Peyer's patch (tissue), 4 donors: Measurements from ENCODE around the gene CDC42EP2.

Experiments
- POLR2A ChIP-seq, 2 donors: fragments of 450-650 bp; IDR thresholded peaks; one replicate each; pipeline ENCODE4 v1.5.1; 2017; ENCODE audit warnings: antibody characterized with exemption in 2 of 2, mild to moderate bottlenecking in 2 of 2, moderate library complexity in 2 of 2
- TF ChIP-seq, protein P1 (sequence below), 6 experiments: fragments of 450-650 bp in 4 of 6; fragments of 200-600 bp in 2 of 6; sonication (generic) in 1 of 6; IDR thresholded peaks; one replicate each; pipeline ENCODE4 v1.5.1; 2017 to 2019; ENCODE audit warnings: antibody characterized with exemption in 6 of 6, mild to moderate bottlenecking in 3 of 6, moderate library complexity in 1 of 6

DNA sequence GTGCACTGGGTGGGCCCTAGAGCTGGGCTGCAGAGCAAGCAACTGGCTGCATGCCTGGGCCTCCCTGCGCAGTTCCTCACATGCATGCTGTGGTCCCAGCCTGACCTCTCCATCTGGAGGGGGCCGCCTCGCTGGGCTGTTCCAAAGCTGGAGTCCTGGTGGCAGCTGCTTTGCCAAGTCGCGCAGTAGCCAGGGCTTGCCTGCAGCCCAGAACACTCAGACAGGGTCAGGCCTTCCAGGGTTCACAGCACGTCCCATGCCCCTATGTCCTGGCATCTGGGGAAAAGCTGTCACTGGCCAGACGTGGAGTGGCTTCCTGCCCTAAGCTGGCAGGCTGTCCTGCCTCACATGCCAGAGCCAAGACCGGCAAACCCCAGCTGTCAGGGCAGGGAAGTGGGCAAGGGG, 16.5 kb upstream of the CDC42EP2 start:
- TF ChIP-seq POLR2A (IDR thresholded peaks at IDR 0.05) = no peak
- TF ChIP-seq, protein P1, sequence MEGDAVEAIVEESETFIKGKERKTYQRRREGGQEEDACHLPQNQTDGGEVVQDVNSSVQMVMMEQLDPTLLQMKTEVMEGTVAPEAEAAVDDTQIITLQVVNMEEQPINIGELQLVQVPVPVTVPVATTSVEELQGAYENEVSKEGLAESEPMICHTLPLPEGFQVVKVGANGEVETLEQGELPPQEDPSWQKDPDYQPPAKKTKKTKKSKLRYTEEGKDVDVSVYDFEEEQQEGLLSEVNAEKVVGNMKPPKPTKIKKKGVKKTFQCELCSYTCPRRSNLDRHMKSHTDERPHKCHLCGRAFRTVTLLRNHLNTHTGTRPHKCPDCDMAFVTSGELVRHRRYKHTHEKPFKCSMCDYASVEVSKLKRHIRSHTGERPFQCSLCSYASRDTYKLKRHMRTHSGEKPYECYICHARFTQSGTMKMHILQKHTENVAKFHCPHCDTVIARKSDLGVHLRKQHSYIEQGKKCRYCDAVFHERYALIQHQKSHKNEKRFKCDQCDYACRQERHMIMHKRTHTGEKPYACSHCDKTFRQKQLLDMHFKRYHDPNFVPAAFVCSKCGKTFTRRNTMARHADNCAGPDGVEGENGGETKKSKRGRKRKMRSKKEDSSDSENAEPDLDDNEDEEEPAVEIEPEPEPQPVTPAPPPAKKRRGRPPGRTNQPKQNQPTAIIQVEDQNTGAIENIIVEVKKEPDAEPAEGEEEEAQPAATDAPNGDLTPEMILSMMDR (IDR thresholded peaks at IDR 0.05) = no peak
